Osteocyte (in vitro differentiated cells): Measurements from ENCODE around the gene FMR1NB. TPM values are rescaled to one million over a fixed set of nuclear protein-coding genes. Genes with fewer than 3 reads are reported as not detected.

ENCODE experiments used
- DNase-seq: peaks from one replicate; pipeline ENCODE4 v3.0.0; 2021; ENCODE audit warnings: mixed read lengths; ENCODE audit not compliant: unreplicated experiment; ENCODE audit errors: extremely low spot score
- H3K27ac Mint-ChIP-seq: one replicate; pipeline ENCODE4 v1.8.0; 2021; ENCODE audit warnings: mild to moderate bottlenecking, mixed read lengths; ENCODE audit not compliant: unreplicated experiment
- H3K27me3 Mint-ChIP-seq: one replicate; pipeline ENCODE4 v1.8.0; 2021; ENCODE audit warnings: mixed read lengths; ENCODE audit not compliant: unreplicated experiment
- H3K36me3 Mint-ChIP-seq: one replicate; pipeline ENCODE4 v1.8.0; 2021; ENCODE audit warnings: mixed read lengths; ENCODE audit not compliant: unreplicated experiment
- H3K4me1 Mint-ChIP-seq: one replicate; pipeline ENCODE4 v1.8.0; 2021; ENCODE audit warnings: mixed read lengths; ENCODE audit not compliant: unreplicated experiment
- H3K4me3 Mint-ChIP-seq: one replicate; pipeline ENCODE4 v1.8.0; 2021; ENCODE audit warnings: mild to moderate bottlenecking, moderate library complexity, mixed read lengths; ENCODE audit not compliant: unreplicated experiment
- H3K9me3 Mint-ChIP-seq: one replicate; pipeline ENCODE4 v1.8.0; 2021; ENCODE audit warnings: mixed read lengths; ENCODE audit not compliant: unreplicated experiment
- CTCF ChIP-seq: fragments of 200-600 bp; sonication (generic); IDR thresholded peaks from 2 replicates; pipeline ENCODE4 v1.5.0; 2021; ENCODE audit warnings: antibody characterized with exemption, mild to moderate bottlenecking, moderate library complexity
- total RNA-seq: library from RNA; stranded (reverse); gene quantifications from 2 replicates; pipeline ENCODE4 v1.2.1, GENCODE V29; 2021

The FMR1NB gene
- total RNA-seq, 1 donor from 2014 or later = not detected

GRCh38 chrX:147962476-147962875 is 18.7 kb upstream of the FMR1NB start:
- DNase-seq = no peak
- Mint-ChIP-seq H3K4me1 (no peaks in the 10 kb centered on the region), H3K27ac (no peak overlapping the region), H3K27me3 (no peaks in the 10 kb centered on the region), H3K36me3 (no peaks in the 10 kb centered on the region), H3K4me3 (no peak overlapping the region), H3K9me3 (peaks cover 24% of the 10 kb centered on the region)
- TF ChIP-seq CTCF = no peak

GRCh38 chrX:147978931-147979330 is 2.2 kb upstream of the FMR1NB start:
- H3K9me3 Mint-ChIP-seq = peaks cover 19% of the 10 kb centered on the region
- H3K36me3 Mint-ChIP-seq = no peaks in the 10 kb centered on the region
- H3K27ac Mint-ChIP-seq = no peak overlapping the region
- no peaks in the 10 kb centered on the region for H3K4me1 Mint-ChIP-seq
- no peak for DNase-seq
- H3K27me3 Mint-ChIP-seq = no peaks in the 10 kb centered on the region
- H3K4me3 Mint-ChIP-seq = no peak overlapping the region
- no peak for TF ChIP-seq CTCF

GRCh38 chrX:148020329-148020728 is 39.2 kb downstream of the FMR1NB start:
- DNase-seq = no peak
- Mint-ChIP-seq H3K36me3 (no peaks in the 10 kb centered on the region), H3K4me3 (no peak overlapping the region), H3K4me1 (no peaks in the 10 kb centered on the region), H3K9me3 (peaks cover 33% of the 10 kb centered on the region), H3K27me3 (no peaks in the 10 kb centered on the region), H3K27ac (no peak overlapping the region)
- TF ChIP-seq CTCF = no peak

- H3K27ac Mint-ChIP-seq = no peak overlapping the region
- no peak for TF ChIP-seq CTCF
- H3K36me3 Mint-ChIP-seq = no peaks in the 10 kb centered on the region
- no peaks in the 10 kb centered on the region for H3K27me3 Mint-ChIP-seq
- H3K4me1 Mint-ChIP-seq = no peaks in the 10 kb centered on the region
- no peak for DNase-seq
- H3K9me3 Mint-ChIP-seq = peaks cover 15% of the 10 kb centered on the region
- no peak overlapping the region for H3K4me3 Mint-ChIP-seq
These were observed 43.5 kb downstream of the FMR1NB start for GRCh38 chrX:148024425-148025148.

GRCh38 chrX:148035380-148035779 is 54.2 kb downstream of the FMR1NB start:
- no peaks in the 10 kb centered on the region for H3K4me1 Mint-ChIP-seq
- no peak for DNase-seq
- no peak overlapping the region for H3K27ac Mint-ChIP-seq
- peaks cover 4% of the 10 kb centered on the region for H3K9me3 Mint-ChIP-seq
- no peak for TF ChIP-seq CTCF
- H3K36me3 Mint-ChIP-seq = no peaks in the 10 kb centered on the region
- H3K27me3 Mint-ChIP-seq = no peaks in the 10 kb centered on the region
- H3K4me3 Mint-ChIP-seq = no peak overlapping the region
